Measurements from ENCODE around the gene RNU1-4. TPM values are rescaled to one million over a fixed set of nuclear protein-coding genes. Genes with fewer than 3 reads are reported as not detected.
"Not testable (repeated sequence)": the region's sequence is repeated elsewhere in the genome, so short reads cannot be mapped to it uniquely, and the experiment has no call there.

Gene RNU1-4
- total RNA-seq, 1 experiment from 2014 or later, result under 0.01 TPM

DNA sequence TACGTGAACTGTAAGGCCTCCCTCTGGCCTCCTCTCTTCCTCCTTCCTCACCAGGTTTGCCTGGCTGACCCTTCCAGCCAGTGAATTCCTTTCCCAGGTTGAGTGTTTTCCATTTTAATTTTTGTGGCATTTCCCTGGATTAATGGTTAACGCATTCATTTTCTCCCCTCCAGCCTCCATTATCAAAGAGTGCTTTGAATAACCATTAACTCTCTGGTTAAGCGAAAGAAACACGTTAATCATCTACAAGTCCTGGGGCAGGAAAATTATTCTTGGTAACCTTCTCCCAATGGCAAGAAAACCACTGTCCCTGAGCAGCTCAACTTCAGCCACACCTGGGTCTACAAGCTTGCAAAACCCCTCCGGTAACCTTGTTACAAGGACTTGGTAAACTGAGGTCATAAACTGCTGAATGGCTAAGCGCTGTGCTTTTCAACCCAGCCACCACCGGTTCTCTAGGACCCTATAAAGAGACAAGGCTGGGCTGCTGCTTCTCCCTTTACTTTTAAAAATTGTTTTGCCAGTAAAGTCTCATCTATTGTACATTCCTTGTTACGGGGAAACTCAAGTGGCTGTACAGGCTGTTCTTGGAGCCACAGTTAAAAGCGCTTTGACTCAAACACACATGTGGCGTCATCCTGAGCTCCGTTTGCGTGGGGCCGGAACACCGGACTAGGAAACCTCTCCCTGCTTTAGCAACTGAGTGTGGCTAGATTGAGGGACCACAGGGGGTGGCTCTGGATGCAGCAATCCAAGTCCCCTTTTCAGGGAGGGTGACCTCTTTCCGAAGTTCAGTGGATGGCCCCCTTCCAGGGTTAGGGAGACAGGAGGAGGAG, 24.7 kb downstream of the RNU1-4 start:
- DNase-seq (ENCODE audit: extremely low read depth, low read depth), result not testable (repeated sequence)

DNA sequence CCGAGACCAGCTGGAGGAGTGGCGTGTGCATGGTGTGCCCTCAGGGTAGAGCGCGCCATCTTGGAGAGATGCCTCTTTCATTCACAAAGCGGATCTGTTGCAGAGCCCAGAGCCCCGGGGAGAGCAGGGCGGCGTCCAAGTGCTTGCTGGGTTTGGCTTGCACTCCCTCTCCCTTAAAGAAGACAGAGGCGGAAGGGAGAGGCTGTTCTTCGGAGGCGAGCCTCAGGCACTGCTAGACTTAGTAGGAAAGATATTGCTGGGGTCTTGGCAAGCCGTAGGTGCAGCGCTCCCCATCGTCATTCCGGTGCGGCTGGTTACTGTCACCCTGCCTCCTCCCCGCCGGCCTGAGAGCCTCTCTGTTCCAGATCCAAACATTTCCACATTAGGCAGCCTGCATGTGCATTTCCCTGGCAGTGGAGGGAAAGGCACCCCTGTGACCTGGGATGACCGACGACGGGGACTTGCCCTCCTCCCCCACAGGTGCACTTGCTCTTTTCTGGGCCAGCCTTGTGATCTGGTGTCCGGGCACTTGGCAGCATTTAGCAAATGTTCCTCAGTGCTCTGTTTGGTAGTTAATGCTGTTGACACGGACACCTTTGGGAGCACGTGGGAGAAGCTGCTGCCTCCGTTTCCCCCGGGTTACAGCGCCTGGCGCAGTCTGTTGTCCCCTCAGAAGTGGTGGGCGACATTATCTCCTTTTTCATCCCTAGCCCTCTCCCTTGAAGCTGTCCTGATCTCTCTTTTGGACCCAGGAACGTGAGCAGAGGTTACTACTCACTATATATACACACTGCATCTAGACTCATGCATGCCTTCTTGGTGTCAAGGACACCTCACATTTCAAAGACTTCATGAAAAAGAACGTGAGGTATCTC, 25.7 kb downstream of the RNU1-4 start:
- not testable (repeated sequence) for DNase-seq (ENCODE audit: extremely low read depth, low read depth)

DNA sequence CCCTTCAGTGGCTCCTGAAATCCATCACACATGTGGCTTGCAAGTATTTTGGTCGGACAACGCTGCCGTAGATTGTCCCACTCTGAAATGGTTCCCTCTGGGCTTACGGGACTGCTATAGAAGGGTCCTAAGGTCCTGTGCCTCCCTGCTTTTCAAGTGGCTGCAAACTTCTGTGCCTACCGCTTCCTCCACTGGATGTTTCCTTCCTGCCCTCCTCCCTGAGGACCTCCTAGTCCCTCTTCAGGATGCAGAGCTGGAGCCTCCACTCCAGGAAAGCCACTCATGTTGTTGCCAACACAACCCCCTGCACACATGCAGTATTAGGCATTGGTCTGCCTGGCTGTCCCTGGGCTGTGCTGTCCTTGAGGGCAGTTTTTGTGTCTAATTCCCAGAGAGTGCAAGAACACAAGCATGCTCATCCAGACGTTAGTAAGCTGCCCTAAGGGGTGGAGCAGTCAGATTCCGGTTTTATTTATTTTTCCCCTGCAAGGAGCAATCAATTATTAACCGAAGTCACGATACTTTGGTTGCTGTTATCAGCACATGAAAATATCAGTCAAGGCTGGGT, 26.5 kb downstream of the RNU1-4 start:
- DNase-seq (ENCODE audit: extremely low read depth, low read depth), result not testable (repeated sequence)

DNA sequence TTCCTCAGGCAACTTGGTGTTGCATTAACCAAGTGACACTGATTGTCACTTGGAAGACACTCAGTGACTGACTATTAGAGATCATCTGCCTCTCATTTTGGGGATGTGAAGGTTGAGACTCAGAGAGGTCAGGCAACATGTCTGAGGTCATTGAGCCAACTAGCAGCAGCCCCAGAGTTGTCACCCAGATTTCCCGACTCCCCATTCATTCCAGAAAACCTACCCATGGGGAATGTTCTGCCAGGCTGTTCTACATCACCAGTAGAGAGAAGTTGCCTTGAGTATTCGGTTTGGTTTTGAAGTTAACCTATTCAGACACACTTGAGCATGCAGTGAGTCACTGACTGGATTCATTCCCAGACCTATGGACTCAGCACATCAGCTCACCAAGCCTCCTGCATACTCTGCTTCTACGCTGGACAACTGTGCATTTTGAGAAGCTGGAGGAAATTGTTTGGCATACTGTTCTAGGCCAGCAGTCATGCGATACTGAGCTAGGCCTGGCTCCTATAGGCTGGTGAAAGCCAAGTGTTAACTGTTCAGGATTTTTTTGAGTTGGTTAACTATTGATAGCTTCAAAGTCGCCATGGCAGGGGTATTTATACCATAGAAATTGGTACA, 29.9 kb downstream of the RNU1-4 start:
- DNase-seq (ENCODE audit: extremely low read depth, low read depth), result not testable (repeated sequence)

DNA sequence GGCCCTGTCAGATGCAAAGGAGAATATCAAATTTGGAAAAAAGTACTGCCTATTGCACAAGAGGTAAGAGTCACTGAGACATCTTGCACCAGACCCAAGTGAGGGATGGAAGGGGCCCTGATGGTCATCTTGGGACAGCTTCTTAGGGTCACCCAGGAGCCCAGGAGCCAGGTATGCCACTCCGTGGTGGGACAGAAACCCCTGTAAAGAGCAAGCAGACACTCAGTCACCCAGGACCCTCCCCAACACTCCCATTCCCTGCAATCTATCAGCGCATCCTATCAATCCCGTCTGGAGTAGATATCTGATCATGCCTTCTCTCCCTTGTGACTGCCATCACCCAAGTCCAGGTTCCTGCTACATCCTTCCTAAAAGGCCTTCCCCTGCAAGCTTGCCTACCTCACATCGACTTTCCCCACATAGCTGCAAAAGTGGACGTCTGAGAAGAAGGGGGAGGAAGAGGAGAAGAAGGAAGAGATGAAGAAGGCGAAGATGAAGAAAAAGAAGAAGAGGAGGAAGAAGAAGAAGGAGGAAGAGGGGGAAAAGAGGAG, 30.7 kb downstream of the RNU1-4 start:
- DNase-seq (ENCODE audit: extremely low read depth, low read depth), result not testable (repeated sequence)

DNA sequence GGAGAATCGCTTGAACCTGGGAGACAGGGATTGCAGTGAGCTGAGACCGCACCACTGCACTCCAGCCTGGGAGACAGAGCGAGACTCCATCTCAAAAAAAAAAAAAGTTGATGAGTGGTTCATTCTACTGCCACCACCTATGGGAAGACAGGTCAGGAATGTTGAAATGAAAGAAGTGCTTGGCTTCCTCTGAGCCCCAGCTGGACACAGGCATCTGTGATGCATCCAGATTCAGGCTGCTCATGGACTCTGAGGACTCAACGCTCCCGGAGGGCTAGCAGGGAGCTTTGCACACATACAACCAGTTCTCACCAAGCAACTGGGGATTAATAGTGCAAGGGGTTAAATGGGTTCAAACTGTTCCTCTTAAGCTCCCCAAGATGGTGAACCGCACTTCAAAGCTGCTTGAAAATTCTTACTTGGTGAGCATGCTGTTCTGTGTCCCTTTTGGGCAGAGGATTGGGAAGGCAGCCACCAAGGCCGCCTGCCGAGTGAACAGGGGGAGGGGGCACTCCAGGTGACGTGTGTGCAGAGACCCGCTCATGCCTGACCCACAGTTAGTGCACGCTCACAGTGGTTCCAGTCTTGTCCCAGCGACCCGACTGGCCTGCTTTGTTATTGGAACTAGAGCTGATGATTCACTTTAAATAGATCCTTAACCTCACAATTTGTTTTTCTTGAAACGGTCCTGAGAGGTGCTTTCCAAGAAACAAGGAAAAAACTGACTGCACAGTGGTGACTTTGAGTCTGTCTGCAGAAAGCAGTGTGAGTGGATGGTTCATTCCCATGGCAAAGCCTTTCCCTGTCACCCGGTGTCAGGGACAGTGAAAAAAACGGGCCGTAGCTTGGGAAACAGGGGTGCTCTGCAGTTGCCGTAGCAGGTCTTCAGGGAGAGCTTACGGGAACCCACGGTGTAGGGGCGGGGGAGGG, 32.2 kb downstream of the RNU1-4 start:
- DNase-seq (ENCODE audit: extremely low read depth, low read depth), result not testable (repeated sequence)

DNA sequence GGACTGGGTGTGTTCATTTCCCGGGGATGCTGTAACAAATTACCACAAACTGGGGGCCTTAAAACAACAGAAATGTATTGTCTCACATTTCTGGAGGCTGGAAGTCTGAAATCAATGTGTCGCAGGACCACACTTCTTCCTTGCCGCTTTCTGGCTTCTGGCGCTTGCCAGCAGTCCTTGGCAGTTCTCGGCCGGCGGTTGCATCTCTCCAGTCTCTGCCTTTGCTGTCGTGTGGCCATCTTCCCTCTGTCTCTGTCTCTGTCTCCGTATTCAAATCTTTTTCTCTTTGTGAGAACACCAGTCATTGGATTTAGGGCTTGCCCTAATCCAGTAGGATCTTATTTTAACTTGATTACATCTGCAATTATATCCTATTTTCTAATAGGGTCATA, 32.9 kb downstream of the RNU1-4 start:
- not testable (repeated sequence) for DNase-seq (ENCODE audit: extremely low read depth, low read depth)

DNA sequence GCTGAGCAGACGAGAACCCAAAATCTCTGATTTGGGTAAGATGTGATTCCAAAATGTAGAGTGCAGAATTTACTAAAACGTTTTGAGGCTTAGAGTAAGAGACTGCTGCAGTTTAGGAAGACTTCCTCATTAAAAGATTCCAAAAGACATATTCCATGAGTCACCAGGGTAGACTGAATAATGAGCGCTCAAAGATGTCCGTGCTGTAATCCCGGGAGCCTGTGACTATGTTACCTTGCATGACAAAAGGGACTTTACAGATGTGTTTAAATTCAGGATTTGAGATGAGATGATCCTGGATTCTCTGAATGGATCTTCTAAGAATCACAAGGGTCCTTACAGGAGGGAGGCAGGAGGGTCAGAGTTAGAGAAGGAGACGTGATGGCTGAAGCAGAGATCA, 33.4 kb downstream of the RNU1-4 start:
- DNase-seq (ENCODE audit: extremely low read depth, low read depth), result not testable (repeated sequence)

DNA sequence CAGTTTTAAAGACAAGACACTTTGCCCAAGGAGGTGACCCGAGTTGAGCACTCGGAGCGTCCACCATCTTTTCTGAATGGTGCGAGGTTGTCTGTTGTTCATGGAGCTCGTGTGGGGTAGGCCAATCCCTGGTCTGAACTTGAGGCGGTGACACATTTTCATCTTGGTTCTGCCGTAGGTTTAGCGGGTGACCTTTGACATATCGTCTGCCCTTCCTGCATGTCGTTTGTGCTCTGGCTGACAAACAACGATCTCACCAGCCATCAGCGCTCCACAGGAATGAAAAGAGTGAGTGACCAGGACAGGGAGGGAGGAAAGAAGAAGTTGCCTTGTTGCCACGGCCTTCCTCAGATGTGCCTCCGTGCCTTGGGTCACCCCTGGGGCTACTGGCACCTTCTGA, 34.5 kb downstream of the RNU1-4 start:
- DNase-seq (ENCODE audit: extremely low read depth, low read depth), result not testable (repeated sequence)

DNA sequence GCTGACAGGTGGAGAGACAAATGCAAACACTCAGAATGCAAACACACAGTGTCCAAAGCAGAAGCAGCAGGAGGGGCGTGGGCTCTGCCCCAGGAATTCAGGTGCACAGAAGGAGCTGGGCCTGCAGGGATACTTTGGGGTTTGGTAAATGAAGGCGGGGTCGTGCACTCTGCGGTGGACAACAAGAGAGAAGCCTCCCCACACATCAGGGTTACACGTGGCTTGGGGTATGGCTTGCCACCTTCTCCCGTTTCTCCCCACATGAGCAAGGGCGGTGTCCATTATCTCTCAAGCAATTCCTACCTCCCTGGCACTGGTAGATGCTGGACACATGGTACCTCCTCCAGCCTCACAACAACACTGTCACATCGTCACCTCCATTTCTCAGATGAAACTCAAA, 35.0 kb downstream of the RNU1-4 start:
- DNase-seq (ENCODE audit: extremely low read depth, low read depth), result not testable (repeated sequence)

DNA sequence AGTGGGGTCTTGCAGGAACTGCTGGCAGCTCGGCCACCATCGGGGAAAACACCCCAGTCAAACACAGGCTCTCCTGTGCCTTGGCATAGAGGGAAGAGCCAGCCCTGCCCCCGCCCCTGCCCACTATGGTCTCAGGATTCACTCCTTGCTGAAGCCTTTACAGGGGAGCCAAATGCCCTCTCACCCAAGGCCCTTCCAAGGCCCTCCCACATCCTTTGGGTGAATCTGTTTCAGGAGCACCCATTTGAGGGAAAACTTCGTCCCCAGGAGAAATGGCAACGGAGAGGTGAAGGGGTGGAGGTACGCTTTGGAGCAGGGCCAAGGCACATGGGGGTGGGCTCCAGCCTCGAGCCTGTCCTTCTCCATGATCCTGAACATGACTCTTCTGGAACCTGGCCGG, 35.9 kb downstream of the RNU1-4 start:
- DNase-seq (ENCODE audit: extremely low read depth, low read depth), result not testable (repeated sequence)

DNA sequence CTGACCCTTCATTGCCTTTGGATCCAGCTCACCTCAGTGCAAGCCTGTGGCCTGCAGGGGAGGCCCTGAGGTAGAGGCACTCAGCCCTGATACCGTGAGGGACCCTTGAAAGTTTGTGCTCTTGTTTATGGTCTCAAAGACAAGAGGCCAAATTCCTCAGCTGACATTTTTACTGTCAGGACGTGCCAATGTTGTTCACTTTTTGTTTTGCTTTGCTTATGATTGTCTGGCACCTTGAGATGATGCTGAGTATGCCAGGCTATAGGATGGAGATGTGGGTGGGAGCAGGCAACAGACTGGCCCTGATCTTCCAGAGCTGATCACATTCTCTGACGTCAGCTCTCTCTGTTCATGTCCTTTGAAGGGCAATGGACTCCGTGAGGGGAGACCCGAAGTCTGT, 36.5 kb downstream of the RNU1-4 start:
- DNase-seq (ENCODE audit: extremely low read depth, low read depth), result not testable (repeated sequence)

DNA sequence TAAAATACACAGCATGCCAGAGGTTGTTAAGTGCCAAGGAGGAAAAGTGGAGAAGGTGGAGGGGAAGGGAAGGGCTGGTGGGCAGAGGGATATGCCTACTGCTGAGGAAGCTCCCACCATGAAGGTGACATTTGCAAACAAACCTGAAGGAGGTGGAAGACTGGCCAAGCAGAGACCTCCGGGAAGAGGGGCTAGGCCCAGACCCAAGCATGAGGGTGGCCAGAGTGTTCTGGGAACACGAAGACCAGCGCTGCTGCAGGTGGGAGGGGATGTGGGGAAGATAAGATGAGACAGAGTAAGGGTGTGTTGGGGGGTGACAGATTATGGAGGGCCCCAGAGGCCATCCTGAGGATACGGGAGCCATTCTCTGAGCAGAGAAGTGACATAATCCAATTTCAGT, 37.5 kb downstream of the RNU1-4 start:
- DNase-seq (ENCODE audit: extremely low read depth, low read depth), result not testable (repeated sequence)

DNA sequence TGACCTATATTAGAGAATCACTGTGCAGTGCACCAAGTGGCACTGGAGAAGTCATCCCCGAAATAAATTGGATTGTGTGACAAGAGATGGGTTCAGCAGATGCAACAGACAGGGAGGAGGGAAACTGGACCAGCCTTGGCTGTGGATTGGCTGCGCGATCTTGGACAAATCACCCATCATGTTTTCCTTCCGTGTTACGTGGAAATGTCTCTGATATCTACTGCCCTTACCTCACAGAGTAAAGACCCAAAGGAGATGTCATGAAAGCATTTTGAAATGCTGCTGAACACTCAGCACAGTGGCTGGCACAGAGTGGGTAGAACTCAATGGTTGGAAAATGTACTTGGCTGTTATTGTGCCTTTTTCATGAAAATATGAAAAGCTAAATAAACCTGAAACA, 39.2 kb downstream of the RNU1-4 start:
- DNase-seq (ENCODE audit: extremely low read depth, low read depth), result not testable (repeated sequence)

DNA sequence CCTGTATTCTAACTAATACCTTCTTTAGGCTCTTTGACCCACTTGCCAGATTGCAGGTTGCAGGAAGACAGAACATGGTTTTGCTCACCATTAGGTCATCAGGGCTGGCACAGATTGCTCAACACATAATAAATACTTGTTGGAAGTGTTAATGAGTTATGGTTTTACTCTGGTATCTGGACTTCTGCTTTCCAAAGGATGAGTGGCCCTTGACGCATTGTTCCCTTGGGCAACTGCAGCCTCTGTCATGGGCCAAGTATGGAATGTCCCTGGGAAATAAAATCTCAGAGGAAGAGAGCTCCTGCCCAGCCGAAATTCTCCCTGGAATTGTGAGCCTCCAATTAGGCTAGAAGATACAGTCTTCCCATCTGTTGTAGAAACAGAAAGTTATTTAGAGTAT, 40.7 kb downstream of the RNU1-4 start:
- DNase-seq (ENCODE audit: extremely low read depth, low read depth), result not testable (repeated sequence)

DNA sequence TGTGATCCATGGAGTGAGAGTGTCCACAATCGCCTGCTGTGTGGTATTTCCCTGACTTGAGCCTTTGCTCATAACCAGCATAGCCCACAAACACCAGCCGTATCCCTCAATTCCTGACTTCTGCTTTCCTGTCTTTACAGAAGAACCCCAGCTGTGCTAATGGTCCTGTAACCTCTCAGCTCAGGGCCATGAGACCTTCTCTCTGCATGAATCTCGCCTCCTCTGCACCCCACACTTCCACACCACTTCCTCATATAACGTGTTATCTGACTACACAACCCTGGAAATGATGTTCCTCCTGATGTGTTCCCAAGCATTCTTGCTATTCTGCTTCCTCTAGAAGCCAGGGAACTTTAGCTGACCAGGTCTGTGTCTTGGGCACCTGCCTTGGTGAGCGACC, 41.3 kb downstream of the RNU1-4 start:
- DNase-seq (ENCODE audit: extremely low read depth, low read depth), result not testable (repeated sequence)

DNA sequence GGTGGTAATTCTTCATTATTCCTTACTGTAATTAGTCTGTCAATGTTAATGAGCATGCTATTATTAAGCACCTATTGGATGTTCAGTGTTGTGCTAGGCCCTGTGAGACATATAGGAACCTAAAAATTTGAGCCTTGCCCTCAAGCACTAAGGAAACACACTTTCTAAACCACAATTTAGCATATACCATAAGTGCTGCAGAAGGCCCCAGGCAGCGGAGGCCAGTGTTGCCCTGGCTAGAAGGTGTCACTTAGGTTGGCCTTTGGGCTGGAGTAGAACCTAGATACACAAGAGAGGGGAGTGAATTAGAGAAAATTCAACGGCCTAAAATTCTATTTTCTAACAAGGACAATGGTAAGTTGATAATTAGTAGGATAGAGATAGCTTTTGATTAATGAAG, 44.6 kb downstream of the RNU1-4 start:
- DNase-seq (ENCODE audit: extremely low read depth, low read depth), result not testable (repeated sequence)

DNA sequence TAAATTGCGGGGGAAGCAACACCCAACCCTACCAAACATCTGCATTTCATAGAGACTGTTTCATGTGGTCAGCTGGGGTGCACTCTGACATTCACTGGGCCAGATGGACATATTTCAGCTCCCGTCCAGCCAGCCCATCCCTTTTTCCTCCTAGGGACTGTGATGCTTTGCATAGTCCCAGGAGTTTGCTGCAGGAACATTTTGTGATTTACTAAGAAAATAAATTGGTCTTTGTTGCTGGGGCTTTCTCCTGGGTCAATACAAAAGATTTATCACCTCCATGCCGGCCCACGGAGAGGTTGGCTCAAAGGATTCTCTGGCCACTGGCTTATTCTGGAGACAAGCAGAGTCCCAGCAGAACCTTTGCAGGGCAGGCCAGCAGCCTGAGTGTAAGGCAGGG, 46.0 kb downstream of the RNU1-4 start:
- not testable (repeated sequence) for DNase-seq (ENCODE audit: extremely low read depth, low read depth)

DNA sequence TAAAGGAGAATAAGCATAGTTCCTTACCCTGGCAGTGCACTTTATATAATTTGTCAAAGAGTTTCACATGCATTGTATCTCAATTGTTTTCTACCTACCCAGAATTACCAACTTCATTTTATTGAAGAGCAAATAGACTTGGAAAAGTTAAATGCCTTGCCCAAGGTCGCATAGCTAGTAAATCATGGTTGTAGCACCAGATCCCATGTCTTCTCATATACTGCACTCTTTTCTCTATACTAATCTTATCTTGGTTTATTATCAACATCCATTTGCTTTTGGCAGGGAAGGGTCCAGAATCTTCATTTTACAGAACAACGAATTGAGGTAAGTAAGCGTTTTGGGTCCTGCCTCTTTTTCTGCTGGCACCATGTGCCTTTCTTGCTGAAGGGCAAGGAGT, 46.9 kb downstream of the RNU1-4 start:
- not testable (repeated sequence) for DNase-seq (ENCODE audit: extremely low read depth, low read depth)
